AG09319 (cell line): ENCODE data around the gene ENG.
"Not testable (repeated sequence)": the region's sequence is repeated elsewhere in the genome, so short reads cannot be mapped to it uniquely, and the experiment has no call there.

Experiments
- DNase-seq: peaks from one replicate; pipeline ENCODE4 v3.0.0-alpha.2; 2010; ENCODE audit warnings: low read depth; ENCODE audit errors: extremely low read depth
- TF ChIP-seq, protein P1 (sequence below): IDR thresholded peaks from 2 replicates; pipeline ENCODE4 v1.5.1; 2011; ENCODE audit warnings: low read depth, mild to moderate bottlenecking, inconsistent platforms, low read length, moderate library complexity

Gene ENG

DNA sequence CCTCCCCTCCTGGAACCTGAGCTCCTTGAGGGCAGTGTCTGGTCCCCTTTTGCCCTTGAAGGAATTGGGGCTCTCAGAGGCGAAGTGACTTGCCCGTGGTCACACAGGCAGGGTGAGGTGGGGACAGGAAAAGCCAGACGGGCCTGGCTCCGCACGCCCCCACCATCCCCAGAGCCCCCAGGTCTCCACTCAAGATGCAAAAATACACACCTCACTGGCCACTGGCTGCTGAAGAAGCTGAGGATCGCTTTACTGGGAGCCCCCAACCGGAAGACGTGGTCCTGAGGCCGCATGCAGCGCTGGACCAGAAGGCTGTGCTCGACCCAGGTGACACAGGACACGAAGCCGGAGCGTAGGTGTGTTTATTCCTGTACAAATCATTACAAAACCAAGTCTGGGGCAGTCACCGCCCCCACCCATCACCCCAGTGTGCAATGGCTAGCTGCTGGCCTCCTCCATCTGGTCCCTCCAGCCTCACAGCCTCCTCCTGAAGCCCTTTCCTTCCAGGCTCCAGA is 30.6 kb upstream of the ENG start:
- TF ChIP-seq, protein P1, sequence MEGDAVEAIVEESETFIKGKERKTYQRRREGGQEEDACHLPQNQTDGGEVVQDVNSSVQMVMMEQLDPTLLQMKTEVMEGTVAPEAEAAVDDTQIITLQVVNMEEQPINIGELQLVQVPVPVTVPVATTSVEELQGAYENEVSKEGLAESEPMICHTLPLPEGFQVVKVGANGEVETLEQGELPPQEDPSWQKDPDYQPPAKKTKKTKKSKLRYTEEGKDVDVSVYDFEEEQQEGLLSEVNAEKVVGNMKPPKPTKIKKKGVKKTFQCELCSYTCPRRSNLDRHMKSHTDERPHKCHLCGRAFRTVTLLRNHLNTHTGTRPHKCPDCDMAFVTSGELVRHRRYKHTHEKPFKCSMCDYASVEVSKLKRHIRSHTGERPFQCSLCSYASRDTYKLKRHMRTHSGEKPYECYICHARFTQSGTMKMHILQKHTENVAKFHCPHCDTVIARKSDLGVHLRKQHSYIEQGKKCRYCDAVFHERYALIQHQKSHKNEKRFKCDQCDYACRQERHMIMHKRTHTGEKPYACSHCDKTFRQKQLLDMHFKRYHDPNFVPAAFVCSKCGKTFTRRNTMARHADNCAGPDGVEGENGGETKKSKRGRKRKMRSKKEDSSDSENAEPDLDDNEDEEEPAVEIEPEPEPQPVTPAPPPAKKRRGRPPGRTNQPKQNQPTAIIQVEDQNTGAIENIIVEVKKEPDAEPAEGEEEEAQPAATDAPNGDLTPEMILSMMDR, result no peak
- DNase-seq, result no peak

DNA sequence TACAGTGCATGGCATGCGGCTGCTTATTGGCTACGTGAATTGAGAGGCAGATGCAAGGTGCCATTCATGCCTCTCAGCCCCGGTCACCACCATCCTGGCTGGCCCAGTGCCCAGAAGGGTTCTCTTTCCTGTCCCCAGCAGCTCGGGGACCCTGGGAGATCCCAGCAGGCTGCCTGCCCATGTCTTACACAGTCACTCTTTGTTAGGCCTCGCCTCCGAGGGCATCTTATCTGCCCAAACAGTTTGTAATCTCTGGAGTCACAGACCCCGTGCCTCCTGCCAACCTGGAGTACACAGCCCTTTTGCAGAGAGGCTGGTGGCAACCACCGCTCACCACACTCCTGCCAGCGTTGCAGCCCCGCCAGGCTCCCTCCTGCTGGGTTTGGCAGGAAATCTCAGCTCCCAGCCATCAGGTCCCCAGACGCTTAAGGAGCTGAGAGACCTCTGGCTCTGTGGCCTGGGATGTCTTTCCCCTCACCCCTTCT is 30.0 kb upstream of the ENG start:
- TF ChIP-seq, protein P1, result no peak
- DNase-seq, result no peak

DNA sequence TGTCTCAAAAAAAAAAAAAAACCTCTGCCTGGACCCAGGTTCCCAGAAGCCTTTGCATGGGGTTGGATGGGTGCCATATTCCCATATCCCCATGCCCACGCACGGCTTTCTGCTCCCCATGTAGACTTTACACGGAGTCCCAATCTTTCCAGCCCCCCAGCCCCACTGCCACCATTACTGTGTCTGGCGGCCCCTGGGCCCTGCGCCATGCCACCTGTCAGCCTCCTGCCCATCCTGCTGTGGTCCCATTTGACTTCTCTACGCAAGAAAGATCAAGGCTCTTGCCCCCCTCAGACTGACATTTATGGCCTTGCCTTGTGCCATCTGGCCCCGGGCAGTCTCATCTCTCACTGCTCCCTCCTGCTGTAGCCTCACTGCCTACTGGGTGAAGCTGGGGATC is 29.5 kb upstream of the ENG start:
- no peak for DNase-seq
- TF ChIP-seq, protein P1, result no peak

DNA sequence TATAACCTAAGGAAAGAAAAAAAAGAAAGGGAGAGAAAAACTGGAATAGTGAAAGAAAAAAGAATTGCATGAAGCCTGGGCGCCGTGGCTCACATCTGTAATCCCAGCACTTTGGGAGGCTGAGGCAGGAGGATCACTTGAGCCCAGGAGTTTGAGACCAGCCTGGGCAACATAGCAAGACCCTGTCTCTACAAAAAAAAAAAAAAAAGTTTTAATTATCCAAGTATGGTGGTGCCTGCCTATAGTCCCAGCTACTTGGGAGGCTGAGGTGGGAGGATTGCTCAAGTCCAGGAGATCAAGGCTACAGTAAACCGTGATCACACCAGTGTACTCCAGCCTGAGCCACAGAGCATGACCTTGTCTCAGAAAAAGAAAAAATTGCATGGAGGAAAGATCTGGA is 27.3 kb upstream of the ENG start:
- DNase-seq, result not testable (repeated sequence)

DNA sequence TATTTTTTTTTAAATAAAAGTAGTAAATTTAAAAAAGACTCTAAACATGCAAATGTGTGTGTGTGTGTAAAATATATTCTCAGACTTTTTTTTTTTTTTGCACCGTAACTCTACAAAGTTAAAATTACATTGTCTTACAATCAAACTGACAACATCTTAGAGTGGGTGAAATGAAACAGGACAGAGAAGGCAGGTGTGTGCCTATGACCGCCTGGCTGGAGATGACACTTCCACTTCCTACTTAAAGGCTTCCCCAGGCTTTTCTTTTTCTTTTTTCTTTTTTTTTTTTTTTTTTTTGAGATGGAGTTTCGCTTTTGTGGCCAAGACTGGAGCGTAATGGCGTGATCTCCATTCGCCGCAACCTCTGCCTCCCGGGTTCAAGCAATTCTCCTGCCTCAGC is 25.7 kb upstream of the ENG start:
- TF ChIP-seq, protein P1, result no peak
- no peak for DNase-seq

DNA sequence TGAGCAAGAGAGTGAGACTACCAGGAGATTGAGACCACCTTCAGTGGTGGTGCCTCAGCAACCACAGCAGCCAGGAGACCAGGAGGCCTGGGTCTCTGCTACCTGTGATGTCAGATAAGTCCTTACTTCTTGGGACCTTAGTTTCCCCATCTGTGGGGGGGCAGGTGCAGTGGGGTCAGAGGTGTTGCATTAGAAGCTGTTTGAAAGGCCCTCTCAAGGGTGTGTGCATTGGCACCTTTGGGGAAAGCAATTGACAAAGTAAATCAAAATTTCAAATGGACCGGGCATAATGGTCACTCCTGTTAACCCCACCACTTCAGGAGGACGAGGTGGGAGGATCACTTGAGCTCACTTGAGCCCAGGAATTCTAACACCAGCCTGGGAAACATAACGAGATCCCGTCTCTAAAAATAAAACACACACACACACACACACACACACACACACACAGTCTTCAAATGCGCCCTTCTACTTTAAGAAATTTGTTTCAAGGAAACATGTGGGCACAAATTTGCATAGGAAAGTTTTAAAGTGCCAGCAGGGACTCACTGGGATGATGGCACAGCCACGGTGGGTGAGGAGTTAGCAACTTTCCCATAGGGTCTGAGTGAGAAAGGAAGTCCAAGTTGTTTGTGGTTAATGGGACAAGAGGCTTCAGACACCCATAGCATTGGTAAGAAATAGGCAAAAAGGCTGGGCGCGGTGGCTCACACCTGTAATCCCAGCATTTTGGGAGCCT is 24.4 kb upstream of the ENG start:
- no peak for DNase-seq
- TF ChIP-seq, protein P1, result no peak

DNA sequence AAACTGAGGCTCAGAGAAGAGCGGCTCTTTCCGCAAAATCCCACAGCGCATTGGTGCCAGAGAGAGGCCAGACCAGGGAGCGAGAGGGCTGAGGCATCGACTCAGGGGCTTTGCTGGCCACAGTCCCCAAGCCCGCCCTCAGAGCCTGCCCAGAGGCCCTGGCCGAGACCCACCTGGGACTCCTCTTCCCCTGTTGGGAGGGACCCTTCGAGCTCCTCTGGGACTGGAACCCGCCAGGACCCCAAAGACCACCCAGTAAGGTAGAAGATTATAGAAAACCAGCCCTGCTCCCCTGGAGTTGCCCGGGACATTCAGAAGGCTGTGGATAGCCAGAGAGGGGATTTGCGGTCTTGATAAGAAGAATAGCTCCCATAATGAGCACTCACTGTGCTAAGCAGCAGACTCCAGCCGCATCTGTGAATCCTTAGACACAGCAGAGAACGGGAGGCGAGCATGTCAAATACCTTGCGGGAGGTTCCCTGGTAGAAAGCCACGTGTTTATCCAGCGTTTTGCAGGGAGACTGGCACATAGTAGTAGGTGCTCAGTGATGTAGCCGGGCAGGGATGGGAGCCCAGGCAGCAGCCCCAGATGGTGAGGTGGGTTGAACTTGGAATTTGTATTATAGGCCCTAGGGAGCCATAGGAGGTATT is 23.7 kb upstream of the ENG start:
- TF ChIP-seq, protein P1, result no peak
- no peak for DNase-seq
